Activated T-cell treated with anti-CD3 and anti-CD28 coated beads, Interleukin-2, amount 50 U/mL, for 48 hours (primary cell): ENCODE results near the gene ALDH7A1.
"Not testable (repeated sequence)": the region's sequence is repeated elsewhere in the genome, so short reads cannot be mapped to it uniquely, and the experiment has no call there.

Experiments used
- DNase-seq, 2 experiments: peaks; one replicate each; pipeline ENCODE4 v3.0.0-alpha.2; 2020

ALDH7A1 gene

DNA sequence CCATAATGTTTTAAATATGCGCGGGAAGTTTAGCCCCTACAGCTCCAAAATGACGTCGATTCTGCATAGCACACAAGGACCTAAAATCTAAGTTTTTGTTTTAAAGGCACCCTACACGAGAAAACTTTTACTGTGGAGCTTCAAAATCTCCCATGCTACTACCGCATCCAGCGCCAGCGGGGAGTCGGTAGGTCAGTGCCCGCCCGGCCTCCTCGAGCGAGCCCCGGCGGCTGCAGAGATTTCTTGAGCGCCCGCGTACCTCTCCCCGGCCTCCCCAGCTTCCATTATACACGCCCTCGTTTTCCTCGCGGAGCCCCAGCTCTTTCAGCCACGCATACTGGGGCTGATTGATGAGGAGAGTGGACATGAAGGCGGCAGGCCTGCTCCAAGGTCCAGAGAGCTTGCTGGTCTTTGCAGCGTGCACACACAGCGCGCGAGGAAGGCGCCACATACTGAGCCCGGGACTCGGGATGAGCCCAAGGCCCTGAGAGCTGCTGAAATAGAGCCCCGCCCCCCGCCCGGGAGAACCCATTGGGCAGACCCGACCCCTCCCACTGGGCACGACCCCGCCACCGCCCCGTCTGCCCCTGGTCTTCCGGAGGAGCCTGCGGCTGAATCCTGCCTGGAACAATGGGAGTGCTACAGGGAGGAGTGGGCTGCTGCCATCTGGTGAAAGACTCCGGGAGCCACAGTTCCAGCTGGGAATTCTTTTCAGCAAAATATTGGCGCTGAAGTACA lies at the start of gene ALDH7A1:
ALDH7A1 (minus strand) TSS at position 472 of the 738 bp plus-strand sequence; CDS start at position 451, 21 bp downstream.
- peak; percentile 69 to 75 for DNase-seq

DNA sequence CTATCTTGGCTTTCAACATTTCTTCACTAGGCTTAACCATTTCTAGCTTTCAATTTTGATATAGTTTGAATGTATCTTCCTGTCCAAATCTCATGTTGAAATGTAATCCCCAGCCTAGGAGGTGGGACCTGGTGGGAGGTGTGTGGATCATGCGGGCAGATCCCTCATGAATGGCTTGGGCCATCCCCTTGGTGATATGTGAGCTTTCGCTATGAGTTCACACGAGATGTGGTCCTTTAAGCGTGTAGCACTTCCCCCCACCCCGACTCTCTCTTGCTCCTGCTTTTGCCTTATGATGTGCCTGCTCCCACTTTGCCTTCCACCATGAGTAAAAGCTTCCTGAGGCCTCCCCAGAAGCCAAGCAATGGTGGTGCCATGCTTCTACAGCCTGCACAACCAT lies 46.4 kb upstream of the ALDH7A1 start:
- no peak for DNase-seq

GRCh38 chr5:126640866-126641265 lies 45.8 kb upstream of the ALDH7A1 start:
- no peak for DNase-seq

GRCh38 chr5:126636956-126637355 lies 41.9 kb upstream of the ALDH7A1 start:
- no peak for DNase-seq

GRCh38 chr5:126635585-126635984 lies 40.6 kb upstream of the ALDH7A1 start:
- DNase-seq: no peak

DNA sequence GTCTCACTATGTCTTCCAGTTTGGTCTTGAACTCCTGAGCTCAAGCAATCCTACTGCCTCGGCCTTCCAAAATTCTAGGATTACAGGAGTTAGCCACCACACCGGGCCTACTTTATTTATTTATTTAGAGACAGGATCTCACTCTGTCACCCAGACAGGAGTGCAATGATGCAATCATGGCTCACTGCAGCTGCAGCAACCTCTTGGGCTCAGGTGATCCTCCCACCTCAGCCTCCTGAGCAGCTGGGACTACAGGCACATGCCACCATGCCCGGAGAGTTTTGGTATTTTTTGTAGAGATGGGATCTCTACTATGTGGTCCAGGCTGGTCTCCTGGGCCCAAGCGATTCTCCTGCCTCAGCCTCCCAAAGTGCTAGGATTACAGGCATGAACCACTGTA lies 38.5 kb upstream of the ALDH7A1 start:
- DNase-seq: no peak

DNA sequence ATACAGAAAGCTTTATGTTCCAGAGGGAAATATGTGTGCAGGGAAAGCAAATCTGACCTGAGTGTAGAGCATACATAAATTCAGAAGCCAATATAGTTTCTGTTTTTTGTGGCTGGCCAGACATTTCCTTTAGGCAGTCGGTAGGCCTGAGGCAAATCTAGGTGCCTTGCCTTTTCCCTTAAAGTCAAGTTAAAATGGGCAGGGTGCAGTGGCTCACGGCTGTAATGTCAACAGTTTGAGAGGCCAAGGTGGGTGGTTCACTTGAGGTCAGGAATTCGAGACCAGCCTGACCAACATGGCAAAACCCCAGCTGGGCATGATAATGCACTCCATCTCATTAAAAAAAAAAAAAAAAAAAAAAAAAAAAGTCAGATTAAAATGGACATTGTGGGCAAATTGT lies 36.9 kb upstream of the ALDH7A1 start:
- DNase-seq: no peak

GRCh38 chr5:126628102-126628501 lies 33.1 kb upstream of the ALDH7A1 start:
- no peak for DNase-seq

DNA sequence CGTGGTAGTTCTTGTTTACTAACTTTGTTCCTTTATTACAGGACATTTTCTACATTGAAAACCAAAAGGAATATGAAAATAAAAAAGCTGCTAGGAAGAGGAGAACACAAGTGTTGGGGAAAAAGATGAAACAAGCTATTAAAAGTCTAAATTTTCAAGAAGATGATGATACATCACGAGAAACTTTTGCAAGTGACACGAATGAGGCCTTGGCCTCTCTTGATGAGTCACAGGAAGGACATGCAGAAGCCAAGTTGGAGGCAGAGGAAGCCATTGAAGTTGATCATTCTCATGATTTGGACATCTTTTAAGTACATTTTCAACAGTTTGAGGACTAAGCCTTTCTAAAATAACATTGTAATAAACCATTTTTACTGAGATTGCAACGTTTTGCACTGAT lies 29.5 kb upstream of the ALDH7A1 start:
- DNase-seq: no peak

GRCh38 chr5:126619781-126620180 lies 24.8 kb upstream of the ALDH7A1 start:
- no peak for DNase-seq

- not testable (repeated sequence) for DNase-seq
Observed at GRCh38 chr5:126617603-126618002, 22.6 kb upstream of the ALDH7A1 start.

DNA sequence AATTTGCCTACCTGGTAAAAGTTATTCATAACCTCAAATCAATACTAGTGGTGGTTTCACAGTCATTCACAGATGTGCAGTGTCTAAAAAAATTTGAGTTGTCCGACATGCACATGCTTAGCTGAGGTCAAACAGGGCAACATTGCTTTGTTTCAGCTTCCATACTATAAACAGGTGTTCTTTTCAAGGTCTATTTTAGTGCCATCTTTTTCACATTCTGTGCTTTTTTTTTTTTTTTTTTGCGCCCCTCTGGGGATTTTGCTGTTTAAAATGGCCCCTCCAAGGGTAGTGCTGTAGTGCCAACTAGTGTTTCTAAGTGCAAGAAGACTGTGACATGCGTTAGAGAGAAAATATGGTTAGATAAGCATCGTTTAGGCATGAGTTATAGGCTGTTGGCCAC lies 20.3 kb upstream of the ALDH7A1 start:
- DNase-seq: no peak

DNA sequence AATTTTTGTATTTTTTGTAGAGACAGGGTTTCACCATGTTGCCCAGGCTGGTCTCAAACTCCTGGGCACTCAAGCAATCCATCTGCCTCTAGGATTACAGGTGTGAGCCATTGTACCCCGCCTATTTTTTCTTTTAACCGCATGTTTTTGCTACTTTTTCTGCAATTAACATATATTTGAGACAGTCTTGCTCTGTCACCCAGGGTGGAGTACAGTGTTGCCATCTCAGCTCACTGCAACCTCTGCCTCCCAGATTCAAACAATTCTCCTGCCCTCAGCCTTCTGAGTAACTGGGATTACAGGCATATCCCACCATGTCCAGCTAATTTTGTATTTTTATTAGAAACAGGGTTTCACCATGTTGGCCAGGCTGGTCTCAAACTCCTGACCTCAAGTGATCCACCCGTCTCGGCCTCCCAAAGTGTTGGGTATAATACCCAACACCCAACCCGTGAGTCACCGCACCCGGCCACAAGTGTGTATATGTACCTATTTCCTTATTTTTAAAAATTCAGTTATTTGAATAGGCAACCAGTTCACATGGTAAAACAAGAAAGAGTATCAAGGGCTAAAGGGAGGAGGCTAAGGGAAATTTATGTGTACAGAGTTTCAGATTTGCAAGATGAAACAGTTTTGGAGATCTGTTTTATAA lies 19.0 kb upstream of the ALDH7A1 start:
- DNase-seq: no peak

GRCh38 chr5:126610616-126611015 lies 15.6 kb upstream of the ALDH7A1 start:
- DNase-seq: no peak

DNA sequence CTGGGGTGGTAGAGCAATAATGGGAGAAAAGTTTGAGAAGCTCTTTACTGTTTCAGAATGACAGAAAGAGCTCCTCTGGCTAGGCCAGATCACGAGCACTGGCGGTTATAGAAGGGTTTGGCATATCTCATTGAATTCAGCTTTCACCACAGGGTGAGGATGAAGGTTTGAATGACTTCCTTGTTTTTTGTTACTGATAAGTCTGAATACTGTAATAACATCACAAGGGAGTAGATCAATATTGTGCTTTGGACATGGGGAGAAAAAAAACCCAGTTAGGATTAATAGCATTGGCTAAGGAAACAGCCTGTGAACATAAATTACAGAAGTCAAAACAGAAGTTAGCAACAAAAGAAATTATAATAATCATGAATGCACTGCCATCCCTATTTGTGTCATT lies 15.1 kb upstream of the ALDH7A1 start:
- DNase-seq: no peak

- DNase-seq: no peak
Observed at GRCh38 chr5:126605525-126605924, 10.5 kb upstream of the ALDH7A1 start.

- no peak for DNase-seq
Observed at GRCh38 chr5:126603402-126603991, 8.5 kb upstream of the ALDH7A1 start.

- DNase-seq: peak; percentile 83 to 85
Observed at GRCh38 chr5:126600631-126601511, 5.9 kb upstream of the ALDH7A1 start, which contains the start of gene PHAX. PHAX (plus strand) TSS chr5:126600947; CDS start chr5:126600963, 16 bp downstream.

DNA sequence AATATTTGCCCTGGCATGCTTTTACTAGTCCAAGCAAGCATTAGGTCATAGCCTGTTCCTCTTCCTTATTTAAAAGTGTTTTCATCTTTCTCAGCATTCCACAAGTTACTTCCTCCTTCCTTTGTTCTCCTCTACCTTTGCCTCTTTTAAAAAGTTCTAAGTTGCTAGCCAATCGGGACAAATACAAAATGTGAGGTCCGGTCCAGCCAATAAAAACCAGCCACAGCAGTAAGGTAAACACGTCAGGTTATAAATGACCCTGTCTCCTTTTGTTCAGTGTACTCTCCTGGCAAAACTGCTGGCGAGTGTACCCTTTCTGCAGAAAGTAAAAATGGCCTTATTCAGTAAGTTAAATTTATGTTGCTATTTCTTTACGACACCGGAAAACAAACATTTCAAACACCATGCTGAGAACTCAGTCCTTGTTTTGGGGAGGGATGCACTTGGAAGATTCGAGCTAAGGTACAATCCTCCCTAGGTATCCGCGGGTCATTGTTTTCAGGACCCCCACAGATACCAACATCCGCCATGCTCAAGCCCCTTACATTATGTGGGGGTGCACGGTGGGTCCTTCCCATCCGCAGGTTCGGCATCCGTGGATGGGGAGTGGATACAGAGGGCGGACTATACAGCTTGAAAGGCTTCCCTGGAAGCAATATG lies 5.1 kb upstream of the ALDH7A1 start:
- DNase-seq: not testable (repeated sequence)

DNA sequence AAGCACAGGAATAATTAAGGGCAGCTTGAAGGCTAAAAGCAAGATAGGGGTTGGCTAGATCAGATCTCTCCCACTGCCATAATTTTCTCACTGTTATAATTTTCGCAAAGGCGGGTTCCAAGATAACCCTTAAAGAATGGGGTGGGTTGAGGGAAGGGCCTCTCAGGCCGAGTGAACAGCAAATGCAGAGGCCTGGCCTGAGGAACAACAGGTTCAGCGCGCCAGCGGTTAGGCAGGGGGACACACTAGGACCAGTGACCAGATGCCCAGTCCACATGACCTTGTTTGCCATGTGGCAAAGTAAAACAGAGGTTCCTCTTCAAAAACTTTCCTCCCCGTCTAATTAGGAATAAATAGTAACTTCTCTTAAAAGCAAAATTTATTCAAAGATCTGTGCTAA lies 4.5 kb upstream of the ALDH7A1 start:
- no peak for DNase-seq

DNA sequence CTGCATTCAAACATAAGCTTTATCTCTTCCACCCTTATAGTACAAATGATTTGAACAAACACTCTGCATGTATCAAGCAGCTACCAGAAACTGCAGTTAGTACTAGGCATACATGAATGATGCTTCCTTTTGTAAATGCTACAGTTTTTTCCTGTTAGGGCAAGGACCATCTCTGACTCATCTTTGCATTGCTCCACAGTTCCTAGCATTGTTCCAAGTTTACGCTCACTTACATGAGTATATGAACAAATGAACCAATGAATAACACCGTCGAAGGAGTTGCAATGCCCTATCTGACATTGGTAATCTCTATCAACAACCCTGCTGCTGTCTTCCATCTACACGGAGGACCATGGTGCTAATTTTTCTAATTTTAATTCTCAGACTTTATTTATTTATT lies 2.1 kb upstream of the ALDH7A1 start:
- DNase-seq: no peak

- DNase-seq: no peak
Observed at GRCh38 chr5:126595486-126596083, 566 bp upstream of the ALDH7A1 start.
